Measurements from ENCODE around the gene GRIN1.
A peak's percentile ranks its signal among the peaks of the same experiment; 100 is the strongest.

The GRIN1 gene

GRCh38 chr9:137114613-137115393, 24.2 kb upstream of the GRIN1 start, which contains the start of gene DPP7:
TSS of gene DPP7 (minus strand) at chr9:137114733. CDS start at chr9:137114713, 20 bp downstream.
- Histone ChIP-seq H3K9me3 (ENCODE audit: control insufficient read depth, insufficient read depth, low read depth, low read length) (no peaks in the 10 kb centered on the region), H3K4me1 (ENCODE audit: control insufficient read depth, insufficient read depth, low read length) (no peaks in the 10 kb centered on the region), H3K27ac (ENCODE audit: extremely low read depth, low read depth, low read length) (no peak within 1 kb of the TSS), H3K4me3 (ENCODE audit: low read depth, low read length) (peak within 1 kb of the TSS; percentile 4), H3K36me3 (ENCODE audit: control insufficient read depth in 2 of 2, insufficient read depth in 1 of 2, low read length in 2 of 2) (peaks cover 0 to 4% of the 10 kb centered on the region in 2 experiments; a peak in 1 of 3 replicates)
- CTCF ChIA-PET: interaction anchor here (0.6 to 10.2 kb wide), 5 partner anchors 15 to 122 kb away, joined by 3 to 69 read pairs (median 3); partner anchors contain the start of genes CYSRT1 and RNF224
- POLR2A ChIA-PET: interaction anchor here (0.7 to 1.3 kb wide), 3 partner anchors 15 to 126 kb away, joined by 3 to 6 read pairs (median 3); partner anchors contain the start of gene TUBB4B
- TF ChIP-seq ZNF544 (tag by site-specific recombination; IDR thresholded peaks at IDR 0.05): no peak
- no peak for TF ChIP-seq ZNF521 (tag by site-specific recombination; IDR thresholded peaks at IDR 0.05)
- peak; percentile 40; the same call in 1 of the 2 replicates for TF ChIP-seq KLF8 (tag by site-specific recombination; IDR thresholded peaks at IDR 0.05)

GRCh38 chr9:137115394-137116026, 23.4 kb upstream of the GRIN1 start:
- H3K36me3 ChIP-seq (ENCODE audit: control insufficient read depth in 2 of 2, insufficient read depth in 1 of 2, low read length in 2 of 2): no peaks in the 10 kb centered on the region; a peak in 1 of 3 replicates
- H3K9me3 ChIP-seq (ENCODE audit: control insufficient read depth, insufficient read depth, low read depth, low read length): no peaks in the 10 kb centered on the region
- H3K4me3 ChIP-seq (ENCODE audit: low read depth, low read length): no peak overlapping the region
- H3K4me1 ChIP-seq (ENCODE audit: control insufficient read depth, insufficient read depth, low read length): no peaks in the 10 kb centered on the region
- ChIA-PET POLR2A (interaction anchor here (0.7 to 2.0 kb wide), 4 partner anchors 14 to 125 kb away, joined by 3 to 6 read pairs (median 4); partner anchors contain the start of genes MAN1B1 and TUBB4B), CTCF (interaction anchor here (0.6 to 10.2 kb wide), 5 partner anchors 14 to 121 kb away, joined by 3 to 69 read pairs (median 3); partner anchors contain the start of genes CYSRT1 and RNF224)
- TF ChIP-seq ZBTB48 (tag by site-specific recombination; IDR thresholded peaks at IDR 0.05) (no peak), ZBTB10 (tag by site-specific recombination; IDR thresholded peaks at IDR 0.05) (no peak), GLIS2 (tag by site-specific recombination; IDR thresholded peaks at IDR 0.05) (peak; percentile 47; the same call in 1 of the 2 replicates), ZNF621 (tag by site-specific recombination; IDR thresholded peaks at IDR 0.05) (no peak)
- no peak overlapping the region for H3K27ac ChIP-seq (ENCODE audit: extremely low read depth, low read depth, low read length)

GRCh38 chr9:137116027-137116507, 22.9 kb upstream of the GRIN1 start:
- H3K4me1 ChIP-seq (ENCODE audit: control insufficient read depth, insufficient read depth, low read length): no peaks in the 10 kb centered on the region
- TF ChIP-seq YY2 (tag by site-specific recombination; IDR thresholded peaks at IDR 0.05) (no peak), ZNF202 (tag by site-specific recombination; IDR thresholded peaks at IDR 0.05; ENCODE audit: borderline replicate concordance) (no peak), SP2 (tag by site-specific recombination; IDR thresholded peaks at IDR 0.05) (no peak), SCRT2 (tag by site-specific recombination; IDR thresholded peaks at IDR 0.05) (no peak), IKZF3 (tag by site-specific recombination; IDR thresholded peaks at IDR 0.05) (no peak), HIC1 (tag by site-specific recombination; IDR thresholded peaks at IDR 0.05) (no peak), ZSCAN16 (tag by site-specific recombination; IDR thresholded peaks at IDR 0.05) (no peak), ZNF514 (tag by site-specific recombination; IDR thresholded peaks at IDR 0.05) (no peak), ZNF324 (tag by site-specific recombination; IDR thresholded peaks at IDR 0.05) (no peak)
- ChIA-PET CTCF (interaction anchor here (0.9 to 10.2 kb wide), 4 partner anchors 7 to 121 kb away, joined by 3 to 69 read pairs (median 5); partner anchors contain the start of genes CYSRT1 and RNF224), POLR2A (interaction anchor here (1.3 to 2.0 kb wide), 2 partner anchors 29 to 124 kb away, joined by 6 read pairs; partner anchors contain the start of genes MAN1B1 and TUBB4B)
- no peaks in the 10 kb centered on the region for H3K9me3 ChIP-seq (ENCODE audit: control insufficient read depth, insufficient read depth, low read depth, low read length)
- H3K27ac ChIP-seq (ENCODE audit: extremely low read depth, low read depth, low read length): no peak overlapping the region
- no peaks in the 10 kb centered on the region; a peak in 1 of 3 replicates for H3K36me3 ChIP-seq (ENCODE audit: control insufficient read depth in 2 of 2, insufficient read depth in 1 of 2, low read length in 2 of 2)
- no peak overlapping the region for H3K4me3 ChIP-seq (ENCODE audit: low read depth, low read length)

Measured in HEK293 (cell line).